M059J (cell line): ENCODE measurements around the gene TCF3. TPM values are rescaled to one million over a fixed set of nuclear protein-coding genes. Genes with fewer than 3 reads are reported as not detected.
"Not testable (repeated sequence)": the region's sequence is repeated elsewhere in the genome, so short reads cannot be mapped to it uniquely, and the experiment has no call there.

Experiments
- DNase-seq: peaks from one replicate; pipeline ENCODE4 v3.0.0-alpha.2; 2012; ENCODE audit warnings: low read depth
- total RNA-seq: library from RNA; depleted of rRNA; stranded (reverse); fragments of >200 nt; shearing (Covaris generic); gene quantifications from 2 replicates; pipeline ENCODE4 v1.2.3, GENCODE V29; 2014

The TCF3 gene
- total RNA-seq, 1 experiment from 2014 or later: 90.7 TPM

GRCh38 chr19:1651568-1652291 is 685 bp downstream of the TCF3 start:
- DNase-seq: peak; percentile 33

DNA sequence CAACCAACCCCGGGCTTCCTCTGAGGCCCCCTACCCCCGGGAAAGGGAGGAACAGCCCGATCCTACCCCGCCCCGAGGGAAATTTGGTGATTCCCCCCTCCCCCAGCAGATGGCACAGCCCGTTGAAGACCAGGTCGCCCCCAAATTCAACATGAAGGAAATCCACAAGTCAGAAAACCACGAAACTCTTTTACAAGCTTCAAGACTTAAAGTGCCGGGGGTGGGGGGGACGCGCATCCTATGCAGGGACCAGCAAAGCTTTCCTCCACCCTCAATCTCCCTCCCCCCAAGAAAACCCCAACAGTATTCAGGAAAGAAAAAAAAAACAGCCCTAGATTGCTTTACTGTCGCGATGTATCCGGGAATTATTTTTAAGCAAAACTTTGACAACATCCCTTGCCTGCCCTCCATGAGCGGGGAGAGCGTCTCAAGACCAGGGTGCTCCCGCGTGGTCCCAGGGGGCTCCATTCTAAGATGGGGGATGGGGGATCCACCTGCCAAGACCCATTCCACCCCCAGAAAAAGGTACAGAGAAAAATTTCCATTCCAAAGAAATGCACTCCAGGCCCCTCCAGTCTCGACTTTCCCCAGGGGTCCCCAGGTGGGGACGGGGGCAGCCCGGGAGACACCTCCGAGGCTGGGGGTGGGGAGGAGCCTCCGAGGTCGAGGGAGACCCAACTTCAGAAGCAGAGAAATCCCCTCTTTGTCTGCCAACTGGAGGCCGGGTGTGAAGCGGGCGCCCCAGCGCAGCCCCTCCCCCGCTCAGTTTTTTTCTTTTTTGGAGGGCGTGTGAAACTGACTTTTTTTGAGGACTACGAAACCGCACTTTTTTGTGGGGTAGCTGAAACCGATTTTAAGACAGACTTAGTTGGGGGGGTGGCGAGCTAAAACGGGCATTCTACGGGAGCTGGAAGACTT is 1.5 kb downstream of the TCF3 start:
- peak; percentile 21 for DNase-seq

- DNase-seq: no peak
Observed at GRCh38 chr19:1649706-1650649, 2.4 kb downstream of the TCF3 start.

GRCh38 chr19:1648920-1649541 is 3.4 kb downstream of the TCF3 start:
- DNase-seq: no peak

DNA sequence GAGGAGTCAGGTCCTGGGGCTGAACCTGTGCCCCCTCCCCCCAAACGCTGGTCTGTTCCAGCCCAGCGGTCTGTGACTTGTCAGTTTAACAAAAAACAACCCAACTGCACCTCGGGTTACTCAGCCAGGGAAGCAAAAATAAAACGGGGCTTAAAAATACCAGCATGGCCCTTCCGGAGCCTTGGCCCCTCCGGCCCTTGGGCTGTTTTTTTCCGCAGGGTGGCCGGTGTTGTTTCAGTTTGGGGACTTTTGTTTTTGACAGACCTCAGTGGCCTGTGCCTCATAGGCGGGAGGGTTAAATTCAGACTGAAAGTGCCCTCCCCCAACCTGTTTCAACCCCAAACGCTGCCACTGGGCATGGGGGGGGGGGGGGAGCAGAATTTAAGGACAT is 4.0 kb downstream of the TCF3 start:
- DNase-seq: no peak

- no peak for DNase-seq
Observed at GRCh38 chr19:1647501-1648458, 4.6 kb downstream of the TCF3 start.

- no peak for DNase-seq
Observed at GRCh38 chr19:1646659-1647453, 5.6 kb downstream of the TCF3 start.

- DNase-seq: no peak
Observed at GRCh38 chr19:1646149-1646548, 6.3 kb downstream of the TCF3 start.

DNA sequence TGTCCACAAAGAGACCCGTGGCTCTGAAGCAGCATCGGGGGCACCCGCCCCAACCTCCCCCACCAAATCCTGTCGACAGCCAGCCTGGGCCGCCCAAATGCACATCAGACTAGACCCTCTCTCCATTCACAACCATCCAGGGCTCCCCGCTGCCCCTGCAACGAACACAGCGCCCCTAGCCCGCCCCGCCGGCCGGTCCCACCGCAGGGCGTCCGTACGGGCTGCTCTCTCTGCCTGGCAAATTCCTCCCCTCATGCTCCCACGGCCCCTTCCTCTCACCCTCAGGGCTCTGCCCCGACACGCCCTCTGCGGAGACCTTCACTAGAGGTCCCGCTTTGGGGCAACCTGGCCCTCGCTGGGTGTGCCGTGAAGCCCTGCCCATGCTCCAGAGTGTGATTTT is 7.1 kb downstream of the TCF3 start:
- DNase-seq: no peak

GRCh38 chr19:1644070-1644469 is 8.3 kb downstream of the TCF3 start:
- DNase-seq: no peak

- not testable (repeated sequence) for DNase-seq
Observed at GRCh38 chr19:1640893-1641448, 11.4 kb downstream of the TCF3 start.

- no peak for DNase-seq
Observed at GRCh38 chr19:1636325-1637236, 15.8 kb downstream of the TCF3 start.

GRCh38 chr19:1634938-1635243 is 17.5 kb downstream of the TCF3 start:
- no peak for DNase-seq

- DNase-seq: no peak
Observed at GRCh38 chr19:1634242-1634937, 18.0 kb downstream of the TCF3 start.

- DNase-seq: no peak
Observed at GRCh38 chr19:1633269-1633826, 19.1 kb downstream of the TCF3 start.

DNA sequence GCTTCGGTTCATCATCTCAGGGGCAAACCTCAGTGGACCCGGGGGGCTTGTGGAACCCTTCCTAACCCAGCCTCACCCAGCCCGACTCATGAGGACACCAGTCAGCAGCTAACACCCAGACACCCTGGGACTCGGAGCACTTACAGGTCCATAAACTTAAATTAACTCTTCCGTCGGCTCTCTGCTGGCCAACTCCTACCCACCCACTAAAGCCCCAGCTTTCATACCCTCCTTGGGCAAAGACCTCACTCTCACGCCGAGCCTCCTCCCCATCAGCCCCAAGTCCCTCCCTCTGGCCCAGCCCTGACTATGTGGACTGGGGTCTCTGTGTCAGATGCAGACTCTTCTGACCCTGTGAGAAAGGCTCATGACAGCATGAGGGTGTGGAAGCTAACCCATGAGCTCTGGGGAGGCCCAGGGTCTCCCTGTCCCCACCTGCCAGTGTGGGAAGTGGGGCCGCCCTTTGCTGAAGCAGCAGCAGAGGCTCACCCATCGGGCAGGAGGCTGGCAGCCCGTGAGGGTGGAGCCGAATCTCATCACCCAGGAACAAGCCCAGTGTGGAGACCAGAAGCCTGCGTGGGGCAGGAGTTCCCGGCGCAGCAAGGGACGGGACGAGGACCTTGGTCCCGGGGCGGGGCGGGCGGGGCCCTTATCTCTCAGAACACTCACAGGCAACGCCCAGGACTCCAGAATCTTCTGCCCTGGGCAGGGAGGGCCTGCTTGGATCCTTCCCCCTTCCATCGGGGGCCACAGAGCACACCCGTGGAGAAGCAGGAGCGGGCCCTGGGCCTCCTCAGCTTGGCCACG is 19.8 kb downstream of the TCF3 start:
- no peak for DNase-seq
